Activated CD8-positive, alpha-beta T cell treated with anti-CD3 and anti-CD28 coated beads for 36 hours (primary cell): ENCODE data around the gene HDAC10. TPM values are rescaled to one million over a fixed set of nuclear protein-coding genes. Genes with fewer than 3 reads are reported as not detected.
A peak's percentile ranks its signal among the peaks of the same experiment; 100 is the strongest.

Experiments used
- ATAC-seq: fragments of 200-7000 bp; cut with Tn5 transposase; one replicate; pipeline ENCODE4 v1.10.0; 2021; ENCODE audit warnings: mild to moderate bottlenecking, moderate library complexity
- CTCF ChIA-PET: fragments of 350-600 bp; sonication (Branson Sonifier 250); formaldehyde crosslinking; loops from one replicate; lab custom pipeline; 2021; ENCODE audit warnings: antibody characterized with exemption; lab: Charles Lee
- POLR2A ChIA-PET: fragments of 350-600 bp; sonication (Branson Sonifier 250); formaldehyde crosslinking; loops from one replicate; lab custom pipeline; 2021; ENCODE audit warnings: antibody characterized with exemption; lab: Charles Lee
- DNase-seq: peaks from one replicate; pipeline ENCODE4 v3.0.0-alpha.2; 2020
- H3K27ac Mint-ChIP-seq: one replicate; pipeline ENCODE4 v1.8.0; 2021; ENCODE audit warnings: mild to moderate bottlenecking, mixed read lengths
- H3K27me3 Mint-ChIP-seq: one replicate; pipeline ENCODE4 v1.8.0; 2021; ENCODE audit warnings: mixed read lengths
- H3K36me3 Mint-ChIP-seq: one replicate; pipeline ENCODE4 v1.8.0; 2021; ENCODE audit warnings: low read depth, mixed read lengths
- H3K4me1 Mint-ChIP-seq: one replicate; pipeline ENCODE4 v1.8.0; 2021; ENCODE audit warnings: low read depth, mixed read lengths
- H3K4me3 Mint-ChIP-seq: one replicate; pipeline ENCODE4 v1.8.0; 2021; ENCODE audit warnings: mild to moderate bottlenecking, moderate library complexity, mixed read lengths
- H3K9me3 Mint-ChIP-seq: one replicate; pipeline ENCODE4 v1.8.0; 2021; ENCODE audit warnings: mixed read lengths
- intact Hi-C: fragments of 100-400 bp; cut with micrococcal nuclease; formaldehyde crosslinking; loops from one replicate; pipeline ENCODE4 v1.10.0; 2022
- total RNA-seq, 2 experiments: library from RNA; stranded (reverse); gene quantifications; one replicate each; pipeline ENCODE4 v1.2.3, GENCODE V29; 2021
- TF ChIP-seq, protein P1 (sequence below): fragments of 200-600 bp; IDR thresholded peaks from one replicate; pipeline ENCODE4 v1.8.0; 2022; ENCODE audit warnings: antibody characterized with exemption, mild to moderate bottlenecking

Gene HDAC10
- total RNA-seq, 2 experiments from 2014 or later: 43.0 to 44.3 TPM

DNA sequence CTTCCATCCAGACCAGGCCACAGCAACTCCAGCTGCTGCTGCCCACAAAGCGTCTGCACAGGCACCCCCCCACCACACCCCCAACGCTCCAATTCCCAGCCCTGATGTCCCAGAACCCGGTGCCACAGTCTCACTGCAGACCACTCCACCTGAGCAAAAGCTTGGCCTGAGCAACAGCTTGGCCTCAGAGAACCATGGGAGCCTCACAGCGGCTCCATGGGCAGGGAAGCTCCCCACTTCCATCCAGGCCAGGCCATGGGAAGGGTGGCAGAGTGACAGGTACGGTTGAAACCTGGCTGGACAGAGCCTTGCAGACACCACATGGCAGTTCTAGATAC is 43.2 kb upstream of the HDAC10 start:
- Mint-ChIP-seq H3K36me3 (no peaks in the 10 kb centered on the region), H3K4me1 (peaks cover 10% of the 10 kb centered on the region), H3K27ac (peak overlapping the region; percentile 42), H3K4me3 (peak overlapping the region; percentile 74), H3K27me3 (peaks cover 11% of the 10 kb centered on the region), H3K9me3 (no peaks in the 10 kb centered on the region)
- DNase-seq (no peak), ATAC-seq (no peak)
- POLR2A ChIA-PET: interaction anchor here (0.7 to 1.4 kb wide), 4 partner anchors 12 to 71 kb away, joined by 3 to 8 read pairs (median 3); partner anchors contain the start of gene PLXNB2
- CTCF ChIA-PET: interaction anchor here (1.0 to 2.7 kb wide), 10 partner anchors 8 to 87 kb away, joined by 3 to 19 read pairs (median 3); partner anchors contain the start of genes DENND6B and HDAC10
- TF ChIP-seq, protein P1, sequence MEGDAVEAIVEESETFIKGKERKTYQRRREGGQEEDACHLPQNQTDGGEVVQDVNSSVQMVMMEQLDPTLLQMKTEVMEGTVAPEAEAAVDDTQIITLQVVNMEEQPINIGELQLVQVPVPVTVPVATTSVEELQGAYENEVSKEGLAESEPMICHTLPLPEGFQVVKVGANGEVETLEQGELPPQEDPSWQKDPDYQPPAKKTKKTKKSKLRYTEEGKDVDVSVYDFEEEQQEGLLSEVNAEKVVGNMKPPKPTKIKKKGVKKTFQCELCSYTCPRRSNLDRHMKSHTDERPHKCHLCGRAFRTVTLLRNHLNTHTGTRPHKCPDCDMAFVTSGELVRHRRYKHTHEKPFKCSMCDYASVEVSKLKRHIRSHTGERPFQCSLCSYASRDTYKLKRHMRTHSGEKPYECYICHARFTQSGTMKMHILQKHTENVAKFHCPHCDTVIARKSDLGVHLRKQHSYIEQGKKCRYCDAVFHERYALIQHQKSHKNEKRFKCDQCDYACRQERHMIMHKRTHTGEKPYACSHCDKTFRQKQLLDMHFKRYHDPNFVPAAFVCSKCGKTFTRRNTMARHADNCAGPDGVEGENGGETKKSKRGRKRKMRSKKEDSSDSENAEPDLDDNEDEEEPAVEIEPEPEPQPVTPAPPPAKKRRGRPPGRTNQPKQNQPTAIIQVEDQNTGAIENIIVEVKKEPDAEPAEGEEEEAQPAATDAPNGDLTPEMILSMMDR: no peak
- intact Hi-C loops: no loop called here

DNA sequence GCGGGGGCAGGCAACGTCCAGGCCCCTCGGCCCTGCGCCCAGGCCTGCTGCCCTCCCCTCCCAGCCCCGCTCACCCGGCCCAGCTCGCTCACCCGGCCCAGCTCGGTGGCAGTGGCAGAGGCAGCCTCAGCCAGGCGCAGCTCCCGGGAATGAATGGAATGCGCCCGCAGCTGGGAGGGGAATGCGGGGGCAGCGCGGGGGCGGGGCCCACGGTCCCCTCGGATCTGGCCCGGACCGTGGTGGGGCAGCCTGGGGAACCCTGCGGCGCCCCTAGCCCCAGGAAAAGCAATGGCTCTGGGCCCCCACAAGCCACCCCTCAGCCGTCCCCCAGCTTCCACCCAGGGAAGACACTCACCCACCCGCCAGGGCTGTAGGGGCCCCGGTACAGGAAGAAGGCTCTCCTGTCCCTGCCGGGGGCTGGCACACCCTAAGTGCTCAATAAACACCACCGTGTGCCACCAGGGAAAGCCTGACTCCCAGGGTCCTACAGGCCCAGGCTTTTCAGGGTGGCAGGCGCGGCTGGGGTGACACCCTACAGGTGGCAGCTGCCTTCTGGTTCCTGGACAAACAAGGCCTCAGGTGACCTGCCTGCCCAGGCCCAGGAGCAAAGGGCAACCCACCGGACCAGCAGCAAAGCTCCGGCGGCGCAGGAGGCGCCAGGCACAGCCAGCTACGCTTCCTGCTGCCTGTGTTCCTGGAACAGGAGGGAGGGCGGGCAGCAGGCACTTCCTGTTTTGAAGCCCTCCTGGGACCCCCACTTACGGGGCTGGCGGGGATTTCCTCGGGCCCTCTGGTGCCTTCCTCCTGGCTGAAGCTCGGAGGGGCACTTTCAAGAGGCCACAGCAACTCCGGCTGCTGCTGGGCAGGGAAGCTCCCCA is 42.6 kb upstream of the HDAC10 start:
- Mint-ChIP-seq H3K4me1 (peaks cover 10% of the 10 kb centered on the region), H3K27me3 (peaks cover 9% of the 10 kb centered on the region), H3K27ac (peak overlapping the region; percentile 42), H3K4me3 (peak overlapping the region; percentile 74), H3K36me3 (no peaks in the 10 kb centered on the region), H3K9me3 (no peaks in the 10 kb centered on the region)
- ATAC-seq (peak; percentile 62), DNase-seq (peak; percentile 53)
- TF ChIP-seq, protein P1: no peak
- CTCF ChIA-PET: interaction anchor here (1.0 to 2.7 kb wide), 10 partner anchors 9 to 87 kb away, joined by 3 to 19 read pairs (median 3); partner anchors contain the start of genes DENND6B and HDAC10
- intact Hi-C loops: no loop called here
- POLR2A ChIA-PET: interaction anchor here (0.6 to 1.4 kb wide), 4 partner anchors 13 to 43 kb away, joined by 3 to 8 read pairs (median 3); partner anchors contain the start of gene PLXNB2

DNA sequence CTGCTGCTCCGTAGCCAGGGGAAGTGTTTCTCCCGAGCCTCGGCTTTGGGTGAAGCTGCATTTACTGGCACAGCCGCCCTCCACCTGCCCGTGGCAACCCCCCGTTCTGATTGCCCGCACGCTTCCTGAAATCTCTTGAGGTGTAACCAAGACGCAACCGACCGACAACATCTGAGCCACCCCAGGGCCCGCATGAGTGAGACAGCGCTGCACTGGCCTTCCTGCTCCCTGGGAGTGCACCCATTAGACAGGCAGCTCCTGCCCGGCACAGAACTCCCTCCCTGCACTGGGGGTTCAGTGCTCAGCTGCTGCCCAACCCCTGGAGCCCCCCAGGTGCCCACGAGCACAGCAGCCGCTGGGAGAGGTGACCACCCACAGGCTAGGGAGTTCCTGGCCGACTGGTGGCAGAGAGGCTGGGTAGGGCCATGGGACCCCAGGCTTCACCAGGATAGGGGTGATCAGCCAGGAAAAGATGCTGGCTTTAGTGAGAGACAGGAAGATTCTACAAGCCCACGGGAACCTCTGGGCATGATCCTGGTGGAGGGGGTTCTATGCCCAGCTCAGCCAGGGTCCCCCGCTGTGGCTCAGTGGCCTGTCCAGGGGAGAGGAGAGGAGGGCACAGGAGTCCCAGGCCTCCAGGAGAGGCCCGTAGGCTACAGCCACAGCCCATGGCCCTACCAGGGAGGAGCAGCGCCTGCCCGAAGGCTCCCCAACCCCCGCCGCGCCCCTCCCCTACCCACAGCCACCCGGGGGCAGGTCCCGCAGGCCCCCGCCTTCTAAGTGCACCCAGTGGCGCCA is 41.8 kb upstream of the HDAC10 start:
- Mint-ChIP-seq H3K4me3 (peak overlapping the region; percentile 74), H3K36me3 (no peaks in the 10 kb centered on the region), H3K9me3 (no peaks in the 10 kb centered on the region), H3K27ac (peak overlapping the region; percentile 2), H3K27me3 (peaks cover 7% of the 10 kb centered on the region), H3K4me1 (peaks cover 10% of the 10 kb centered on the region)
- DNase-seq: peak; percentile 56
- intact Hi-C loops: no loop called here
- ChIA-PET POLR2A (interaction anchor here (0.6 to 1.2 kb wide), 2 partner anchors 21 to 30 kb away, joined by 3 to 8 read pairs; no protein-coding TSS in a partner anchor), CTCF (interaction anchor here (1.1 to 2.7 kb wide), 6 partner anchors 11 to 86 kb away, joined by 3 to 19 read pairs (median 4); partner anchors contain the start of genes DENND6B and HDAC10)
- peak; percentile 54 for ATAC-seq
- TF ChIP-seq, protein P1: no peak

DNA sequence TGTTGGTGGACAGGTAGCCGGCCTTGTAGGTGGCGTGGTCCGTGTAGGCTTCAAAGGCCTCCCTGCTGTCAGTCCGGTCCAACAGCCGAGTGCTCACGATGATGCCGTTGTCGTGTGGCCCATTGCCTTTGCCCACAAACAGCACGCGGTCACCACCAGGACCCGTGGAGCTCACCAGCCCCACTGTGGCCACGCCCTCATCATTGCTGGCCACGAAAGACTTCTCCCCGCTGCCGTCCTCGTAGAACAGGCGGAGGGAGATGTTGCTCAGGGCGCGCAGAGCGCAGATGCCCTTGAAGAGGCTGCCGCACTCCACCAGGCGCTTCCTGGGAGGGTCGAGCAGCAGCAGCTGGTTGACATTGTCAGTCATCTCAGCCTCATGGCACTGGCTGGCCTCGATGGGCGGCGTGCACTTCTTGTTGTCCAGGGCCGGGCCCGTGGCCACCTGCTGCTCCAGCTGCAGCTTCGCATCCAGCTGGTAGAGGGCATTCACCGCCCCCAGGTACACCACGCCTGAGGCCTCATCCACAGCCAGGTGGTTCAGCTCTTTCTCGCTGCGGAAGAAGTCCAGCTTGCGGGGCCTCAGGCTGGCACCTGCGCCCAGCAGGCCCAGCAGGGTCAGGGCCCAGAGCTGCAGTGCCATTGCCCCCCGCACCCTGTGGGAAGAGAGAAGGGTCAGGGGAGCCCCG is 39.0 kb upstream of the HDAC10 start:
- H3K27me3 Mint-ChIP-seq: peaks cover 5% of the 10 kb centered on the region
- ChIA-PET CTCF (no interaction called here), POLR2A (no interaction called here)
- H3K36me3 Mint-ChIP-seq: no peaks in the 10 kb centered on the region
- H3K4me1 Mint-ChIP-seq: peaks cover 10% of the 10 kb centered on the region
- H3K9me3 Mint-ChIP-seq: no peaks in the 10 kb centered on the region
- DNase-seq: no peak
- no peak overlapping the region for H3K4me3 Mint-ChIP-seq
- no peak overlapping the region for H3K27ac Mint-ChIP-seq
- TF ChIP-seq, protein P1: no peak
- ATAC-seq: no peak
- intact Hi-C loops: no loop called here
